LNCaP clone FGC (cell line): Measurements from ENCODE around the gene LST1.

Source experiments
- DNase-seq: peaks from one replicate; pipeline ENCODE4 v3.0.0-alpha.2; 2011; ENCODE audit warnings: low read depth
- H3K4me3 ChIP-seq: 2 replicates; pipeline ENCODE4 v1.5.1; 2011; ENCODE audit warnings: mild to moderate bottlenecking, low read depth, low read length, control low read depth
- TF ChIP-seq, protein P1 (sequence below): IDR thresholded peaks from 2 replicates; pipeline ENCODE4 v1.5.1; 2012; ENCODE audit warnings: mild to moderate bottlenecking; ENCODE audit not compliant: control insufficient read depth, insufficient read depth; ENCODE audit errors: extremely low read depth

LST1 gene

DNA sequence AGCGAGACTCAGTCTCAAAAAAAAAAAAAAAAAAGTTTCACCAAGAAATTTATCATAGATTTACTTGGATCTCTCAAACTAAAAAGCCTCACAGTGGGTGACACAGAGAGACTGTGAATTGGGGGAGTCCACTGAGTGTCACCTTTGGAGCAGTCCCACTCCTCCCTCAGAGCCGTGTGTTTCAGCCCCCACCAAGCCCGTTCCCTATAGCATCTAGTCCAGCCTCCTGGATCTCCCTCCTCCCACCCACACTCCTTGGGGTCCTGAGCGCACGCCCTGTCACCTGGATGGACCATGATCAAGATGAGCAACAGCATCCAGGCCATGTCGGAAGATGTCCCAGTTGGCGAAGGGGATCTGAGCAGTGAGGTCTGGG lies 6.3 kb downstream of the LST1 start:
- DNase-seq: no peak
- TF ChIP-seq, protein P1, sequence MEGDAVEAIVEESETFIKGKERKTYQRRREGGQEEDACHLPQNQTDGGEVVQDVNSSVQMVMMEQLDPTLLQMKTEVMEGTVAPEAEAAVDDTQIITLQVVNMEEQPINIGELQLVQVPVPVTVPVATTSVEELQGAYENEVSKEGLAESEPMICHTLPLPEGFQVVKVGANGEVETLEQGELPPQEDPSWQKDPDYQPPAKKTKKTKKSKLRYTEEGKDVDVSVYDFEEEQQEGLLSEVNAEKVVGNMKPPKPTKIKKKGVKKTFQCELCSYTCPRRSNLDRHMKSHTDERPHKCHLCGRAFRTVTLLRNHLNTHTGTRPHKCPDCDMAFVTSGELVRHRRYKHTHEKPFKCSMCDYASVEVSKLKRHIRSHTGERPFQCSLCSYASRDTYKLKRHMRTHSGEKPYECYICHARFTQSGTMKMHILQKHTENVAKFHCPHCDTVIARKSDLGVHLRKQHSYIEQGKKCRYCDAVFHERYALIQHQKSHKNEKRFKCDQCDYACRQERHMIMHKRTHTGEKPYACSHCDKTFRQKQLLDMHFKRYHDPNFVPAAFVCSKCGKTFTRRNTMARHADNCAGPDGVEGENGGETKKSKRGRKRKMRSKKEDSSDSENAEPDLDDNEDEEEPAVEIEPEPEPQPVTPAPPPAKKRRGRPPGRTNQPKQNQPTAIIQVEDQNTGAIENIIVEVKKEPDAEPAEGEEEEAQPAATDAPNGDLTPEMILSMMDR: no peak
- no peak overlapping the region for H3K4me3 ChIP-seq

DNA sequence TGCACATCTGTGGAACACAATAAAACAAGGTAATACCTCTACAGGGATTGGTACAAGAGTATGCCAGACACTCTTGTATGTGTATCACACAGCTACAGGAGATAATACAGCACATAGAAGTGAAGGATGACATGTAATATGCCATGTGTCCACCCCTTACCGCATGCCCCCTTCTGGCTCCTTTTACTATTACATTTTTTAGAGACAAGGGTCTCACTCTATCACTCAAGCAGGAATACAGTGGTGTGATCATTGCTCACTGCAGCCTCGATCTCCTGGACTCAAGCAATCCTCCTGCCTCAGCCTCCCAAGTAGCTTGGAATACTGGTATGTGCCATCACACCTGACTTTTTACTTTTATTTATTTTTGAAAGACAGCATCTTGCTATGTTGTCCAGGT lies 10.9 kb downstream of the LST1 start:
- TF ChIP-seq, protein P1: peak; percentile 13; the same call in 1 of the 2 replicates
- no peak for DNase-seq
- no peak overlapping the region for H3K4me3 ChIP-seq

DNA sequence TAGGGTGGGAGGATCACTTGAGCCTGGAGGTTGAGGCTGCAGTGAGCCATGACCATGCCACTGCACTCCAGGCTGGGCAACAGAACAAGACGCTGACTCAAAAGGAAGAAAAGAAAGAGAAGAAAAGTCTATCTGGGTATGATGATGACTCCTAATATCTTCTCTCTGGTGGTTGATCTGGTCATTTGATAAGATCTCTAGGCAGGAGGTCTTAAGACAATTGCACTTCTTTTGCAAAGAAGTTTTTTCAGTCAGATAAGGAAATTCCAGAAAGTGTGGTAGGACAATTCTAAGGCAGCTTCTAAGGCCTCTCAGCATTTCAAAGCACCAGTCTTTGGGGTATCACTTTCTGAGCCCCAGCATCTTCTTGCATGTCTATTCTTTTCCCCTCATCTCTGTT lies 21.2 kb downstream of the LST1 start:
- no peak for DNase-seq
- no peak overlapping the region for H3K4me3 ChIP-seq
- TF ChIP-seq, protein P1: no peak

DNA sequence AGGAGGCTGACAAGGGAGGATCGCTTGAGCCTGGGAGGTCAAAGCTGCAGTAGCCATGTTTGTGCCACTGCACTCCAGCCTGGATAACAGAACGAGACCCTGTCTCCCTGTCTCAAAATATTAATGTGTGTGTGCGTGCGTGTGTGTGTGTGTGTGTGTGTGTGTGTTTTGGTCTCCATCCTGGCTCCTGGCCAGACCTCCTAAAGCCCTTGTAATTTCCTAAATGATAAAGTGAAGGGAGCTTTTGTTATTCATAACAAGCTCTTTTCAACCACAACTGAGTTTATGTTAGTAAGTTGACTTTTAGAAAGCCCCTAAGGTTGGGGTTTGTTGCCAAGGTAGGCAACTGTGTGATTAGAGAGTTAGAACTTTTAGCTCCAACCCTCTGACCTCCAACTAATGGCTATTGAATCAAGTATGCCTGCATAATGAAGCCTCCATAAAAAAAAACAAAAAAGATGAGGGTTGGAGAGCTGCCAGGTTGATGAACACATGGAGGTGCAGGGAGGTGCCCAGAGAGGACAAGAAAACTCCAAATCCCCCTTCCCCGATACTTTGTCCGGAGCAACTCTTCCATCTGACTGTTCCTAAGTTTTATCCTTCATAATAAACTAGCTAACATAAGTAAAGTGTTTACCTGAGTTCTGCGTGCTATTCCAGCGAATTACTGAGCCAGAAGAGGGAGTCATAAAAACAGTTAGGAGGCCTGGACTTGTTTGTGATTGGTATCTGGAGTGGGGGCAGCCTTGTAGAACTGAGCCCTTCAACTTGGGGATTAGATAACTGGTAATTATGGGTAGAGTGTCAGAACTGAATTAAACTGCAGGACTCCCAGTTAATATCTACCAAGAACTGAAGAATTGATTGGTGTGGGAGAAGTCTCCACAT lies 23.7 kb downstream of the LST1 start:
- no peak for DNase-seq
- TF ChIP-seq, protein P1: no peak

DNA sequence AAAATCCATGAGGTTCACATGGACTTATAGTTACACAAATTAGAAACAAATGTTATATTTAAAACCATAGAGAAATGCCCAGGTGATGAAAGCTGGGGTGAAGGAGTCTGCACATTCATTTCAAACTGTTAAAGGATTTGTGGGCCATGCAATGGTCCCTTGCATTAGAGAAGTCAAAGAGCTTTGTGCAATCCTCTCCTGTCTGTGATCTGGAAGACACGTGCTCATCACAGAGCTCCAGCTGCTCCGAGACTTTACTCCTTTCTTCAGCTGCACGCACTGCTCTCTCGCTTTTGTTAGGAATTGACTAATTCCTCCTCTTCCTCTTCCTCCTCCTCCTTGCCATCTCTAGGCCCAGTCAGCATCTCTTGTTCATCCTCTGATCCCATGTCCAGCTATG lies 24.9 kb downstream of the LST1 start:
- no peak for DNase-seq
- H3K4me3 ChIP-seq: no peak overlapping the region

More for the DNA sequence above, 23.7 kb downstream of the LST1 start:
- H3K4me3 ChIP-seq: no peak overlapping the region

DNA sequence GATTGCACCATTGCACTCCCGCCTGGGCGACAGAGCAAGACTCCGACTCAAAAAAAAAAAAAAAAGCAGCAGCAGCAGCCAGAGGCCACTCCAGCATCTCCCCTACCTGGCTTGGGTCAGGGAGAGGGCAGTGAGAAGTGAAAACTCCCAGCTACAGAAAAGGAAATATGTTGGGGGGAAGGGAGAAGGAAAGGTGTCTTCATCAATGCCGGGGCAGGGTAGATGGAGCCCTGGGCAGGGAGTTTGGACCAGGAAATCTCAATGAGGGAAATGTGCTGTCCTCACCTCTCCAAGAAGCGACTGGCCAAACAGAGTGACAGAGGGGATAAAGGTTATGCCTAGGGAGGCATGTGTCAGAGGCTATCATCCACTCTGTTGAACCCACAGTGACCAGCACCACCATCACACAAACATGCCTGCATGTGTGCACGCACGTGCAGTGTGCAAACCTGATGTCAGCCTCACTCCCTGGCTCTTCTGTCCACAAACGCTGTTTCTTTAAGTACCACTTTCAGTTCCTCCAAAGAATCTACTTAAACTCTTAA lies 28.1 kb downstream of the LST1 start:
- no peak overlapping the region for H3K4me3 ChIP-seq
- TF ChIP-seq, protein P1: no peak
- DNase-seq: no peak

More for the DNA sequence above, 24.9 kb downstream of the LST1 start:
- TF ChIP-seq, protein P1: no peak
